Testis (tissue), 2 donors: ENCODE results near the gene BLVRB.

Experiments
- POLR2A ChIP-seq: fragments of 450-650 bp; IDR thresholded peaks from one replicate; pipeline ENCODE4 v1.6.1; 2017; ENCODE audit warnings: antibody characterized with exemption, mild to moderate bottlenecking, moderate library complexity
- TF ChIP-seq, protein P1 (sequence below), 3 experiments: fragments of 450-650 bp in 2 of 3; fragments of 200-600 bp in 1 of 3; sonication (generic) in 1 of 3; IDR thresholded peaks; one replicate each; pipeline ENCODE4 v1.5.1; 2016 to 2019; ENCODE audit warnings: antibody characterized with exemption in 3 of 3, mild to moderate bottlenecking in 2 of 3, moderate library complexity in 1 of 3

DNA sequence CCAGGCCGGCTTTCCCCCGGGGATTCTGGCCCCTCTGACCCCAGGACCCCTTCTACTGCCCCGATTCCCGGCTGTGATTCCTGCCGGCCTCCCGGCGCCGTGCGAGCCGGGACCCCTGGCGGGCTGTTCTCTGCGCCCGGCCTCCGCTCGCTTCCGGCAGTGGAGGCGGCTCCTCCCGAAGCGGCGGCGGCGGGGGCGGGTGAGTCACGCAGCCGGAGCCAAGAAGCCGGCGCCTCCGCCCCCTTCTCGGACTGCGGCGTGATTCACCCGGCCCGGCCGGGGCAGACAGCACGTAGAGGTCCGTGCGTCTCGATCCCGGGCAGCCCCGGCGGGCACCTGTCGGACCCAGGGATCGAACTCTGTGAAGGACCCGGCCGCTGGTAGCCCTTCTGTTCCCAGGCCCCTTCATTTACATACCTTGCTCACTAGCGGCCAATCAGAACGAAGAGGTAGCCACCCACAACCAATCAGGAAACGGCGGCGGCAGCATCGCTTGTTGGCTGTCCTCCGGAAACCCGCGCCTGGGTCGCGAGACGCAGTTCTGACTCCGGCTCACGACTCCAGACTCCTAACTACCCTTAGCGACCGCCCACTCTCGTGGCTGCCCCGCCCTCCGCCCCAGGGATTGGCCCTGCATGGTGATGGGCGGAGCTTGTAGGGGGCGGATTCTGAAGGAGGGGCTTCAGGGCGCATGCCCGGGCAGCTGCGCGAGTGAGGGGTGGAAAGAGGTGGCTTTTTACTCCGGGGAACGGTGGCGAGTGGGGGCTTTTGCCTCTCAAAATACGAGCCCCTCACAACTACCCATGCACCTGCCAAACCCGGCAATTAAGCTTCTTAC is 39.9 kb downstream of the BLVRB start, which contains the start of gene SERTAD1:
- TF ChIP-seq, protein P1, sequence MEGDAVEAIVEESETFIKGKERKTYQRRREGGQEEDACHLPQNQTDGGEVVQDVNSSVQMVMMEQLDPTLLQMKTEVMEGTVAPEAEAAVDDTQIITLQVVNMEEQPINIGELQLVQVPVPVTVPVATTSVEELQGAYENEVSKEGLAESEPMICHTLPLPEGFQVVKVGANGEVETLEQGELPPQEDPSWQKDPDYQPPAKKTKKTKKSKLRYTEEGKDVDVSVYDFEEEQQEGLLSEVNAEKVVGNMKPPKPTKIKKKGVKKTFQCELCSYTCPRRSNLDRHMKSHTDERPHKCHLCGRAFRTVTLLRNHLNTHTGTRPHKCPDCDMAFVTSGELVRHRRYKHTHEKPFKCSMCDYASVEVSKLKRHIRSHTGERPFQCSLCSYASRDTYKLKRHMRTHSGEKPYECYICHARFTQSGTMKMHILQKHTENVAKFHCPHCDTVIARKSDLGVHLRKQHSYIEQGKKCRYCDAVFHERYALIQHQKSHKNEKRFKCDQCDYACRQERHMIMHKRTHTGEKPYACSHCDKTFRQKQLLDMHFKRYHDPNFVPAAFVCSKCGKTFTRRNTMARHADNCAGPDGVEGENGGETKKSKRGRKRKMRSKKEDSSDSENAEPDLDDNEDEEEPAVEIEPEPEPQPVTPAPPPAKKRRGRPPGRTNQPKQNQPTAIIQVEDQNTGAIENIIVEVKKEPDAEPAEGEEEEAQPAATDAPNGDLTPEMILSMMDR (IDR thresholded peaks at IDR 0.05): peak; percentile 79 to 88 (median 87)
- peak; percentile 96 for TF ChIP-seq POLR2A
